Spleen (tissue), 11 donors: Measurements from ENCODE around the gene BNC2. TPM values are rescaled to one million over a fixed set of nuclear protein-coding genes. Genes with fewer than 3 reads are reported as not detected.
A peak's percentile ranks its signal among the peaks of the same experiment; 100 is the strongest.

ENCODE experiments used
- DNase-seq: peaks from one replicate; pipeline ENCODE4 v3.0.0-alpha.2; 2020
- H3K27ac ChIP-seq, 8 donors: fragments of 200-600 bp; sonication (generic) in 7 of 8; 1 replicate in 4 of 8; 2 replicates in 4 of 8; pipeline versions ENCODE4 v1.5.0 to v1.8.0; 2016 to 2021; ENCODE audit warnings: inconsistent platforms in 4 of 8, mild to moderate bottlenecking in 4 of 8, moderate library complexity in 1 of 8
- H3K27me3 ChIP-seq, 7 donors: fragments of 200-600 bp; sonication (generic) in 6 of 7; replicated peaks in 1 of 7; 1 replicate in 4 of 7; 2 replicates in 3 of 7; pipeline versions ENCODE4 v1.5.0 to v1.8.0; 2016 to 2021; ENCODE audit warnings: inconsistent platforms in 3 of 7, mild to moderate bottlenecking in 1 of 7
- H3K36me3 ChIP-seq, 6 donors: fragments of 200-600 bp; sonication (generic) in 5 of 6; 1 replicate in 4 of 6; 2 replicates in 2 of 6; pipeline versions ENCODE4 v1.5.0 to v1.8.0; 2016 to 2021; ENCODE audit warnings: inconsistent platforms in 2 of 6
- H3K4me1 ChIP-seq, 6 donors: fragments of 200-600 bp; sonication (generic) in 5 of 6; 1 replicate in 3 of 6; 2 replicates in 3 of 6; pipeline versions ENCODE4 v1.5.0 to v1.8.0; 2016 to 2021; ENCODE audit warnings: inconsistent platforms in 3 of 6
- H3K4me3 ChIP-seq, 8 donors: fragments of 200-600 bp; sonication (generic) in 7 of 8; 1 replicate in 4 of 8; 2 replicates in 4 of 8; pipeline versions ENCODE4 v1.5.0 to v1.8.0; 2016 to 2021; ENCODE audit warnings: inconsistent platforms in 4 of 8, mild to moderate bottlenecking in 4 of 8, moderate library complexity in 2 of 8
- H3K9me3 ChIP-seq, 8 donors: fragments of 200-600 bp; sonication (generic) in 7 of 8; 1 replicate in 4 of 8; 2 replicates in 4 of 8; pipeline versions ENCODE4 v1.5.0 to v1.8.0; 2016 to 2021; ENCODE audit warnings: inconsistent platforms in 4 of 8
- CTCF ChIP-seq, 11 experiments: fragments of 200-600 bp in 7 of 11; fragments of 450-650 bp in 4 of 11; sonication (generic) in 4 of 11; IDR thresholded peaks in 8 of 11; conservative IDR thresholded peaks in 3 of 11; 1 replicate in 7 of 11; 2 replicates in 4 of 11; pipeline versions ENCODE4 v1.4.0 to v1.8.0; 2016 to 2021; ENCODE audit warnings: antibody characterized with exemption in 11 of 11, inconsistent platforms in 4 of 11, mild to moderate bottlenecking in 1 of 11
- POLR2A ChIP-seq, 3 donors: fragments of 450-650 bp; IDR thresholded peaks; one replicate each; pipeline ENCODE4 v1.5.1; 2017; ENCODE audit warnings: antibody characterized with exemption in 3 of 3, mild to moderate bottlenecking in 1 of 3
- POLR2AphosphoS5 ChIP-seq, 3 donors: sonication (generic); formaldehyde crosslinking; IDR thresholded peaks; one replicate each; pipeline ENCODE4 v1.5.1; 2017; ENCODE audit warnings: antibody characterized with exemption in 3 of 3
- WGBS, 5 donors: extraction: QIAGEN DNeasy Blood & Tissue Kit in 3 of 5; methylation state at CpG; one replicate each; pipeline versions ENCODE4 v1.1.5 to v1.1.7; 2013 to 2018; 5-methylcytosine and 5-hydroxymethylcytosine counted together
- intact Hi-C: fragments of 100-400 bp; cut with DNase I; formaldehyde crosslinking; loops from one replicate; pipeline ENCODE4 v1.15.0; 2023; ENCODE audit warnings: low total_unique reads
- polyA plus RNA-seq, 3 donors: library from polyadenylated mRNA; stranded (reverse); fragments of 200-250 nt; gene quantifications; one replicate each; pipeline ENCODE4 v1.2.1, GENCODE V29; 2013
- total RNA-seq, 7 donors: library from RNA; depleted of rRNA in 3 of 7; stranded (reverse); fragments of >200 nt in 3 of 7; fragmentation: NEBNext Ultra II Directional in 4 of 7; extraction: Animal tissue kit (Norgen Biotek cat#: 25700) in 4 of 7; gene quantifications; one replicate each; pipeline versions ENCODE4 v1.1.0 to v1.2.1, GENCODE V29; 2016 to 2021
- donor health status: healthy with polysubstance abuse.
- donor health status: DM: no; HTN: no; CAD: no; lungs with moderate emphysema.
- donor health status: DM: no; HTN: no; CAD: no.
- donor health status: Bipolar disorder and iron deficiency.
- donor health status: healthy.
- donor health status: DM: no; HTN: no; CAD: no.
- donor health status: DM: yes; HTN: yes; CAD: no.

BNC2 gene
- total and polyA plus RNA-seq, 10 donors: 0.07 to 4.3 (median 1.3) TPM

- Histone ChIP-seq H3K27me3 (peaks cover 0 to 56% (median 36%) of the 10 kb centered on the region in 7 donors), H3K27ac (no peak overlapping the region), H3K4me3 (peak overlapping the region in 6 of 8 donors; percentile 7 to 69 (median 53)), H3K36me3 (no peaks in the 10 kb centered on the region), H3K9me3 (no peaks in the 10 kb centered on the region), H3K4me1 (peaks cover 0 to 37% (median 25%) of the 10 kb centered on the region in 6 donors)
- no peak for DNase-seq
- WGBS, 5 donors: 20 to 33% (median 25%) methylated on average over 21 of the region's 21 CpGs
- TF ChIP-seq POLR2AphosphoS5 (IDR thresholded peaks at IDR 0.05): no peak
- intact Hi-C loops: no loop called here
Observed at GRCh38 chr9:16869131-16869881, 1.2 kb downstream of the BNC2 start.

GRCh38 chr9:16868701-16869100 lies 1.8 kb downstream of the BNC2 start:
- WGBS, 5 donors: 75 to 88% (median 81%) methylated on average over 5 of the region's 5 CpGs
- Histone ChIP-seq H3K4me3 (no peak overlapping the region), H3K4me1 (peaks cover 0 to 37% (median 25%) of the 10 kb centered on the region in 6 donors), H3K36me3 (no peaks in the 10 kb centered on the region), H3K27ac (no peak overlapping the region), H3K27me3 (peaks cover 0 to 56% (median 36%) of the 10 kb centered on the region in 7 donors), H3K9me3 (no peaks in the 10 kb centered on the region)
- TF ChIP-seq POLR2AphosphoS5 (IDR thresholded peaks at IDR 0.05) (no peak), CTCF (IDR thresholded peaks at IDR 0.05 in 8 of 11, conservative IDR thresholded peaks at IDR 0.05 in 3 of 11) (no peak), POLR2A (IDR thresholded peaks at IDR 0.05) (no peak)
- no peak for DNase-seq
- intact Hi-C loops: no loop called here

- H3K36me3 ChIP-seq: no peaks in the 10 kb centered on the region
- no peak for DNase-seq
- 75 to 82% (median 78%) methylated on average over 10 of the region's 10 CpGs for WGBS, 5 donors
- no peak overlapping the region for H3K27ac ChIP-seq
- intact Hi-C loops: no loop called here
- TF ChIP-seq POLR2A (IDR thresholded peaks at IDR 0.05) (no peak), POLR2AphosphoS5 (IDR thresholded peaks at IDR 0.05) (no peak), CTCF (IDR thresholded peaks at IDR 0.05 in 8 of 11, conservative IDR thresholded peaks at IDR 0.05 in 3 of 11) (no peak)
- H3K4me1 ChIP-seq: peaks cover 0 to 37% (median 25%) of the 10 kb centered on the region in 6 donors
- peaks cover 0 to 55% (median 36%) of the 10 kb centered on the region in 7 donors for H3K27me3 ChIP-seq
- no peak overlapping the region for H3K4me3 ChIP-seq
- no peaks in the 10 kb centered on the region for H3K9me3 ChIP-seq
Observed at GRCh38 chr9:16867576-16868311, 2.7 kb downstream of the BNC2 start.

GRCh38 chr9:16866587-16866986 lies 3.9 kb downstream of the BNC2 start:
- Histone ChIP-seq H3K27me3 (peaks cover 0 to 43% (median 31%) of the 10 kb centered on the region in 7 donors), H3K36me3 (no peaks in the 10 kb centered on the region), H3K9me3 (no peaks in the 10 kb centered on the region), H3K27ac (no peak overlapping the region), H3K4me3 (no peak overlapping the region), H3K4me1 (peaks cover 0 to 31% (median 20%) of the 10 kb centered on the region in 6 donors)
- TF ChIP-seq CTCF (IDR thresholded peaks at IDR 0.05 in 8 of 11, conservative IDR thresholded peaks at IDR 0.05 in 3 of 11) (no peak), POLR2A (IDR thresholded peaks at IDR 0.05) (no peak), POLR2AphosphoS5 (IDR thresholded peaks at IDR 0.05) (no peak)
- intact Hi-C loops: no loop called here
- DNase-seq: no peak
- 76 to 94% (median 89%) methylated on average over 2 of the region's 2 CpGs for WGBS, 5 donors
